Subcutaneous adipose tissue (tissue), 4 donors: ENCODE results near the gene BTG4. TPM values are rescaled to one million over a fixed set of nuclear protein-coding genes. Genes with fewer than 3 reads are reported as not detected.

ENCODE experiments used
- CTCF ChIP-seq: fragments of 450-650 bp; IDR thresholded peaks from one replicate; pipeline ENCODE4 v1.5.1; 2016; ENCODE audit warnings: low read depth, mild to moderate bottlenecking, control low read depth, antibody characterized with exemption, moderate library complexity
- total RNA-seq, 4 donors: library from RNA; depleted of rRNA; stranded (reverse); fragments of >200 nt; gene quantifications; one replicate each; pipeline ENCODE4 v1.1.0, GENCODE V29; 2016

Gene BTG4
- total RNA-seq, 4 donors from 2014 or later, result not detected

- no peak for TF ChIP-seq CTCF
Observed at GRCh38 chr11:111526501-111526900, 14.3 kb upstream of the BTG4 start.

GRCh38 chr11:111525456-111525855, 13.3 kb upstream of the BTG4 start:
- TF ChIP-seq CTCF, result no peak

GRCh38 chr11:111524056-111524455, 11.9 kb upstream of the BTG4 start:
- TF ChIP-seq CTCF, result no peak

GRCh38 chr11:111523343-111523742, 11.2 kb upstream of the BTG4 start:
- TF ChIP-seq CTCF, result no peak

GRCh38 chr11:111522426-111522825, 10.2 kb upstream of the BTG4 start:
- TF ChIP-seq CTCF, result no peak

- TF ChIP-seq CTCF, result no peak
Observed at GRCh38 chr11:111521135-111521534, 8.9 kb upstream of the BTG4 start.

- TF ChIP-seq CTCF, result no peak
Observed at GRCh38 chr11:111520560-111520959, 8.4 kb upstream of the BTG4 start.
